Hair follicular keratinocyte (primary cell): ENCODE results near the gene CELA2A. TPM values are rescaled to one million over a fixed set of nuclear protein-coding genes. Genes with fewer than 3 reads are reported as not detected.

Experiments
- total RNA-seq: library from RNA; depleted of rRNA; stranded (reverse); fragments of >200 nt; gene quantifications from 2 replicates; pipeline ENCODE4 v1.2.3, GENCODE V29; 2015

Gene CELA2A
- not detected in 2 replicates for total RNA-seq

DNA sequence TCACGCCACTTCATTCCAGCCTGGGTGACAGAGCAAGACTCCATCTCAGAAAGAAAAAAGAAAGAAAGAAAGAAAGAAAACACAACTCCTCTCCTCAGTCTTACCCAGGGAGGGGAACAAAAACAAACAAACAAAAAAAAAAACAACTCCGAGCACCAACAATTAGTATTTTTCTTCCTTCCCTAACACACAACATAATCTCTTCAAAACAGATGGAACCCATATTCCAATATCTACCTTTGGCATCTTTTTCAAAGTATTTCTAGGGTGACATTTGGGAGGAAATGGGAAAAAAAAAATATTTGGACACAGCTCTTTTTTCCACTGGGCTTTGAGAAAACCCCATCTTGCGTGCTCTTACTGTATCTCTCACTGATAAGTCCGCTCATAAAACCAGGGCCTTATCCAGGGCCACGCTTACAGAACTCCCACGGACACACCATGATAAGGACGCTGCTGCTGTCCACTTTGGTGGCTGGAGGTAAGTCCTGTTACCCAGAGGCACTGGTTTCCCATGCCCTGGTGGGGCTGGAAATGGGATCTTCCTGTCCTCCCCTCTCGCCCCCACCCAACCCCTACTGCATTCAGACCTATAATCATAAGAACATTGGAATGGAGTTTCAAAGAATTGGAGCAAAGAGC is at the start of gene CELA2A:
Gene CELA2A, plus strand, starts transcription at position 420 of the 642 bp plus-strand sequence. Its CDS starts 22 bp downstream, at position 442.

GRCh38 chr1:15409388-15410222 is 46.9 kb upstream of the CELA2A start, which contains the start of gene EFHD2:
Gene EFHD2, plus strand, starts transcription at chr1:15409888. Its CDS starts 84 bp downstream, at chr1:15409972.

GRCh38 chr1:15475752-15476314 is 19.3 kb downstream of the CELA2A start, which contains the start of gene CELA2B:
Gene CELA2B, plus strand, starts transcription at chr1:15476104. Its CDS starts 22 bp downstream, at chr1:15476126.

Other genes starting within 250 kb of the CELA2A start
- gene FHAD1, start 209.5 kb upstream of the CELA2A start, total RNA-seq = 0.11 TPM in 1 of 2 replicates, not detected in the other
- 132 and 167 TPM in 2 replicates for gene EFHD2, start 46.8 kb upstream of the CELA2A start, total RNA-seq
- not detected in 2 replicates for gene CTRC, start 18.3 kb upstream of the CELA2A start, total RNA-seq
- gene CELA2B, start 19.4 kb downstream of the CELA2A start, total RNA-seq = not detected in 2 replicates
- gene CASP9, start 67.5 kb downstream of the CELA2A start, total RNA-seq = 3.7 and 6.6 TPM in 2 replicates
- gene DNAJC16, start 70.1 kb downstream of the CELA2A start, total RNA-seq = 8.2 and 12.2 TPM in 2 replicates
- 5.5 and 7.6 TPM in 2 replicates for gene AGMAT, start 128.3 kb downstream of the CELA2A start, total RNA-seq
- gene DDI2, start 160.7 kb downstream of the CELA2A start, total RNA-seq = 6.4 and 8.6 TPM in 2 replicates
- 27.6 and 35.4 TPM in 2 replicates for gene PLEKHM2, start 227.6 kb downstream of the CELA2A start, total RNA-seq